ENCODE data around the gene RHEBL1.

DNA sequence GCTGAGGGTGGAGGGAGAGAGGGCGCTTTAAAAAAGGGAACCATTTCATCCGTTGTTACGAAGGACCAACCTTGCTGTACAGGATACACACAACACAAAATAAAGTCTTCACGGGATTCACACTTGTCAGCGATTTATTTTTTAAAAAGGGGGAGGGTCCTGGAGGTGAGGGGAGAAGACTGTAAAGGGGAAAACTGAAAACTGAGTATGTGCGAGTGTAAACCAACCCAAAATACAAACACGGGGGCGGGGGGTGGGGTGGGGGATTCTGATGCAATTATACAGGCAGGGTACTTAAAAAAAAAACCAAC, 50.7 kb downstream of the RHEBL1 start:
- no peak for TF ChIP-seq CTCF (IDR thresholded peaks at IDR 0.05)
- TF ChIP-seq POLR2A (IDR thresholded peaks at IDR 0.05), result no peak

All from heart left ventricle (tissue), 13 donors.